K562 (cell line): ENCODE data around the gene SCAMP1. TPM values are rescaled to one million over a fixed set of nuclear protein-coding genes. Genes with fewer than 3 reads are reported as not detected.
A peak's percentile ranks its signal among the peaks of the same experiment; 100 is the strongest.

Experiments
- ATAC-seq: fragments of 200-7000 bp; cut with Tn5 transposase; 3 replicates; pipeline ENCODE4 v1.9.1; 2020; ENCODE audit warnings: moderate library complexity
- BruUV-seq: library from RNA; stranded (reverse); fragments of 400-500 nt; replicated peaks from 2 replicates; lab custom pipeline; 2021; lab: Mats Ljungman, UMichigan
- CTCF ChIA-PET: fragments of 300-600 bp; formaldehyde crosslinking; extraction: SDS; loops from one replicate; lab custom pipeline; 2021; ENCODE audit warnings: low intra/inter-chr PET ratio; lab: Yijun Ruan, JAX
- POLR2A ChIA-PET: fragments of 300-600, 350-650 bp; sonication (Branson Sonifier 250); formaldehyde crosslinking; extraction: SDS; loops from one replicate; lab custom pipeline; 2021; ENCODE audit warnings: antibody characterized with exemption, inconsistent platforms; lab: Yijun Ruan, JAX
- DNase-seq, 4 experiments: peaks; one replicate each; pipeline versions ENCODE4 v3.0.0 to v3.0.0-alpha.2; 2011 to 2018; ENCODE audit warnings: low spot score in 3 of 4, mixed read lengths in 3 of 4; ENCODE audit errors: extremely low read depth in 1 of 4
- FAIRE-seq: peaks from 2 replicates; lab custom pipeline; 2011; peaks lifted over from hg19 to GRCh38; lab: Jason Lieb, UNC
- H2AFZ ChIP-seq: 2 replicates; pipeline ENCODE4 v1.6.0; 2011; ENCODE audit warnings: low read depth, low read length, control low read depth, inconsistent platforms
- H3K27ac ChIP-seq: fragments of 200-600 bp; 3 replicates; pipeline ENCODE4 v1.8.0; 2011; ENCODE audit warnings: low read depth, mild to moderate bottlenecking, control low read depth, inconsistent platforms, low read length, moderate library complexity, mixed read lengths; ENCODE audit errors: extremely low read depth
- H3K27me3 ChIP-seq, 2 experiments: fragments of 300-600 bp in 1 of 2; 2 replicates in 1 of 2; 3 replicates in 1 of 2; pipeline versions ENCODE4 v1.6.0 to v1.8.0; 2011; ENCODE audit warnings: inconsistent platforms in 2 of 2, low read length in 2 of 2, mild to moderate bottlenecking in 1 of 2, mixed read lengths in 1 of 2, moderate library complexity in 1 of 2; ENCODE audit not compliant: control insufficient read depth in 2 of 2, insufficient read depth in 2 of 2
- H3K36me3 ChIP-seq: fragments of 300-600 bp; 3 replicates; pipeline ENCODE4 v1.8.0; 2011; ENCODE audit warnings: mild to moderate bottlenecking, low read length, inconsistent platforms; ENCODE audit not compliant: control insufficient read depth, insufficient read depth
- H3K4me1 ChIP-seq, 2 experiments: fragments of 200-600 bp in 1 of 2; replicated peaks in 1 of 2; 2 replicates in 1 of 2; 3 replicates in 1 of 2; pipeline versions ENCODE4 v1.5.1 to v1.8.0; 2011; ENCODE audit warnings: inconsistent platforms in 2 of 2, low read length in 2 of 2, mild to moderate bottlenecking in 1 of 2, mixed read lengths in 1 of 2, moderate library complexity in 1 of 2; ENCODE audit not compliant: control insufficient read depth in 2 of 2, insufficient read depth in 2 of 2
- H3K4me2 ChIP-seq: 2 replicates; pipeline ENCODE4 v1.6.1; 2011; ENCODE audit warnings: low read length, control low read depth, inconsistent platforms, mixed read lengths; ENCODE audit not compliant: insufficient read depth
- H3K4me3 ChIP-seq: fragments of 200-600 bp; sonication (generic), shearing (Covaris generic); 2 replicates; pipeline ENCODE4 v1.5.1; 2016; ENCODE audit warnings: control low read depth, inconsistent platforms
- H3K79me2 ChIP-seq: fragments of 200-600 bp; 3 replicates; pipeline ENCODE4 v1.8.0; 2011; ENCODE audit warnings: low read length, inconsistent platforms; ENCODE audit not compliant: control insufficient read depth, insufficient read depth
- H3K9ac ChIP-seq, 2 experiments: 2 replicates each; pipeline versions ENCODE4 v1.6.0 to v1.6.1; 2011; ENCODE audit warnings: low read depth in 2 of 2, low read length in 2 of 2, control low read depth in 1 of 2, inconsistent platforms in 1 of 2, mild to moderate bottlenecking in 1 of 2, mixed read lengths in 1 of 2; ENCODE audit not compliant: insufficient read depth in 1 of 2
- H3K9me1 ChIP-seq: one replicate; pipeline ENCODE4 v1.6.0; 2011; ENCODE audit warnings: inconsistent platforms, mild to moderate bottlenecking, low read length, moderate library complexity; ENCODE audit not compliant: control insufficient read depth, insufficient read depth
- H3K9me3 ChIP-seq: replicated peaks from 2 replicates; pipeline ENCODE4 v1.5.1; 2011; ENCODE audit warnings: low read depth, low read length, inconsistent platforms; ENCODE audit not compliant: control insufficient read depth, insufficient read depth
- H4K20me1 ChIP-seq: replicated peaks from 2 replicates; pipeline ENCODE4 v1.6.1; 2011; ENCODE audit warnings: low read length, inconsistent platforms, mixed read lengths; ENCODE audit not compliant: control insufficient read depth, insufficient read depth
- BRD9 ChIP-seq: fragments of 450-650 bp; IDR thresholded peaks from 2 replicates; pipeline ENCODE4 v1.6.1; 2018; ENCODE audit warnings: low read depth; ENCODE audit not compliant: partially characterized antibody
- CBFB ChIP-seq: sonication (generic); formaldehyde crosslinking; IDR thresholded peaks from 2 replicates; pipeline ENCODE4 v1.4.0; 2020; ENCODE audit warnings: mild to moderate bottlenecking, missing genetic modification reagents
- FOS ChIP-seq: IDR thresholded peaks from 3 replicates; pipeline ENCODE4 v1.6.1; 2011; ENCODE audit not compliant: insufficient read length; ENCODE audit errors: extremely low read depth
- MAFK ChIP-seq: IDR thresholded peaks from 2 replicates; pipeline ENCODE4 v1.6.1; 2011; ENCODE audit warnings: low read length, improper control_type of control experiment
- MTA2 ChIP-seq: fragments of 450-650 bp; IDR thresholded peaks from 2 replicates; pipeline ENCODE4 v1.6.1; 2016; ENCODE audit warnings: low read depth
- NCOA2 ChIP-seq, 2 experiments: fragments of 450-650 bp; IDR thresholded peaks; 2 replicates each; pipeline ENCODE4 v1.6.1; 2018; ENCODE audit warnings: mild to moderate bottlenecking in 2 of 2, moderate library complexity in 1 of 2; ENCODE audit not compliant: partially characterized antibody in 2 of 2
- NEUROD1 ChIP-seq: fragments of 150-350 bp; IDR thresholded peaks from 2 replicates; pipeline ENCODE4 v1.6.1; 2014; ENCODE audit warnings: borderline replicate concordance, low read length, low read depth; ENCODE audit not compliant: partially characterized antibody
- RBFOX2 ChIP-seq: fragments of 200-400 bp; formaldehyde crosslinking; IDR thresholded peaks from 2 replicates; pipeline ENCODE4 v1.6.1; 2017; ENCODE audit warnings: low read depth, mild to moderate bottlenecking, low read length, moderate library complexity
- SMAD1 ChIP-seq: fragments of 150-350 bp; IDR thresholded peaks from 2 replicates; pipeline ENCODE4 v1.6.1; 2014; ENCODE audit warnings: low read length, low read depth; ENCODE audit not compliant: partially characterized antibody
- STAT6 ChIP-seq: sonication (generic); formaldehyde crosslinking; IDR thresholded peaks from 2 replicates; pipeline ENCODE4 v1.8.1; 2023; ENCODE audit warnings: mild to moderate bottlenecking, missing genetic modification reagents
- TARDBP ChIP-seq: fragments of 450-650 bp; IDR thresholded peaks from 2 replicates; pipeline ENCODE4 v1.6.1; 2016
- ZNF551 ChIP-seq: fragments of 250-450 bp; sonication (Bioruptor Pico); IDR thresholded peaks from 2 replicates; pipeline ENCODE4 v1.5.0; 2021; ENCODE audit warnings: mild to moderate bottlenecking, moderate library complexity
- ZNF592 ChIP-seq: fragments of 450-650 bp; IDR thresholded peaks from 2 replicates; pipeline ENCODE4 v1.6.1; 2017; ENCODE audit warnings: antibody characterized with exemption, mild to moderate bottlenecking
- WGBS: fragments of 100-300 bp; shearing (Covaris generic); methylation state at CpG from one replicate; pipeline ENCODE4 v1.1.6; 2016; ENCODE audit warnings: low coverage, mixed read lengths; ENCODE audit not compliant: insufficient coverage; ENCODE audit errors: missing lambda C conversion rate; 5-methylcytosine and 5-hydroxymethylcytosine counted together
- in situ Hi-C: fragments of 300-500 bp; cut with MboI; formaldehyde crosslinking; loops from 4 replicates; pipeline ENCODE4 v1.15.0; 2018; ENCODE audit warnings: inconsistent platforms, mixed read lengths
- intact Hi-C: fragments of 100-400 bp; cut with micrococcal nuclease; formaldehyde crosslinking; loops from 2 replicates; pipeline ENCODE4 v1.14.2; 2022
- polyA plus RNA-seq, 8 experiments: library from polyadenylated mRNA; depleted of rRNA in 4 of 8; stranded (reverse) in 5 of 8; unstranded in 3 of 8; fragments of >200 nt; fragmentation: Nextera tagmentation in 2 of 8; fragmentation: Illumina TruSeq in 1 of 8; extraction: Ambion mirVana in 2 of 8; extraction: Trizol in 1 of 8; gene quantifications; 2 replicates each; pipeline versions ENCODE4 v1.2.1 to v1.2.3, GENCODE V29; 2011 to 2014; ENCODE audit warnings: inconsistent platforms in 1 of 8, missing spikeins in 1 of 8
- total RNA-seq, 7 experiments: library from RNA; depleted of rRNA in 6 of 7; stranded (reverse); fragments of >200 nt in 6 of 7; fragmentation: Illumina TruSeq in 2 of 7; extraction: Trizol in 2 of 7; gene quantifications; 2 replicates each; pipeline versions ENCODE4 v1.2.1 to v1.2.3, GENCODE V29; 2011 to 2021; ENCODE audit warnings: low replicate concordance in 1 of 7

The SCAMP1 gene
- total and polyA plus RNA-seq, 9 of the 15 experiments (the other 6 are each of a cell fraction or from before 2014, with no cell fraction given), result 5.4 to 23.9 (median 13.8) TPM

- peak; percentile 21 for TF ChIP-seq SMAD1
- TF ChIP-seq TARDBP, result no peak
- TF ChIP-seq MAFK, result peak; percentile 72; the same call in 1 of the 2 replicates
- TF ChIP-seq, all 486 proteins: peak for 163
Measured at GRCh38 chr5:78483809-78484521, 123.5 kb downstream of the SCAMP1 start (continued).

GRCh38 chr5:78486218-78486617 is 125.8 kb downstream of the SCAMP1 start:
- H3K9ac ChIP-seq, result no peak overlapping the region
- whole genome bisulfite sequencing, result 90% methylated on average over 2 of the region's 2 CpGs
- H3K27me3 ChIP-seq, result no peaks in the 10 kb centered on the region
- intact Hi-C loops, result no loop called here
- DNase-seq (no peak), ATAC-seq (no peak), FAIRE-seq (no peak)
- H3K4me3 ChIP-seq, result no peak overlapping the region
- no peak overlapping the region for H3K4me2 ChIP-seq
- peaks cover 8 to 48% of the 10 kb centered on the region in 2 experiments for H3K4me1 ChIP-seq
- BruUV-seq, result no TSS peak
- ChIA-PET POLR2A (no interaction called here), CTCF (no interaction called here)
- no peaks in the 10 kb centered on the region for H3K9me1 ChIP-seq
- H3K79me2 ChIP-seq, result peaks cover 3% of the 10 kb centered on the region; the same call in 1 of the 3 replicates
- H4K20me1 ChIP-seq, result no peaks in the 10 kb centered on the region
- in situ Hi-C loops, result no loop called here
- H2AFZ ChIP-seq, result no peak overlapping the region
- peaks cover 45% of the 10 kb centered on the region for H3K36me3 ChIP-seq
- no peak overlapping the region for H3K27ac ChIP-seq
- H3K9me3 ChIP-seq, result no peaks in the 10 kb centered on the region; the same call in 1 of the 2 replicates
- no peak for TF ChIP-seq FOS
- no peak for TF ChIP-seq MTA2
- no peak for TF ChIP-seq STAT6
- TF ChIP-seq BRD9, result no peak
- no peak for TF ChIP-seq NEUROD1
- no peak for TF ChIP-seq NCOA2 (IDR thresholded peaks at IDR 0.05; ENCODE audit: partially characterized antibody in 2 of 2)
- TF ChIP-seq ZNF592, result no peak
- TF ChIP-seq ZNF551 (CRISPR knock-in tag), result no peak
- TF ChIP-seq RBFOX2, result no peak
- no peak for TF ChIP-seq CBFB
